OCI-LY7 (cell line): ENCODE results near the gene PRAMEF15. TPM values are rescaled to one million over a fixed set of nuclear protein-coding genes. Genes with fewer than 3 reads are reported as not detected.
"Not testable (repeated sequence)": the region's sequence is repeated elsewhere in the genome, so short reads cannot be mapped to it uniquely, and the experiment has no call there.

ENCODE experiments used
- BruUV-seq: library from RNA; stranded (reverse); fragments of 400-500 nt; replicated peaks from 2 replicates; lab custom pipeline; 2021; lab: Mats Ljungman, UMichigan
- CTCF ChIA-PET: fragments of 300-600 bp; sonication (Branson Sonifier 250); formaldehyde crosslinking; loops from one replicate; lab custom pipeline; 2022; ENCODE audit warnings: antibody characterized with exemption; ENCODE audit not compliant: unreplicated experiment; lab: Charles Lee
- POLR2A ChIA-PET: fragments of 300-600 bp; sonication (Branson Sonifier 250); formaldehyde crosslinking; loops from one replicate; lab custom pipeline; 2022; ENCODE audit warnings: antibody characterized with exemption; lab: Charles Lee
- DNase-seq: peaks from one replicate; pipeline ENCODE4 v3.0.0-alpha.2; 2015; ENCODE audit warnings: low spot score
- H2AFZ ChIP-seq: fragments of 200-600 bp; sonication (generic), shearing (Covaris generic); 2 replicates; pipeline ENCODE4 v1.6.1; 2014; ENCODE audit warnings: mild to moderate bottlenecking, antibody characterized with exemption, low read length, moderate library complexity
- H3K27ac ChIP-seq: fragments of 200-600 bp; sonication (generic); 2 replicates; pipeline ENCODE4 v1.5.1; 2014; ENCODE audit warnings: mixed run types, low read depth, mild to moderate bottlenecking, moderate library complexity, low read length, inconsistent platforms; ENCODE audit not compliant: poor library complexity, severe bottlenecking
- H3K36me3 ChIP-seq: fragments of 200-600 bp; sonication (generic); 2 replicates; pipeline ENCODE4 v1.6.1; 2014; ENCODE audit warnings: mild to moderate bottlenecking, antibody characterized with exemption, low read length, moderate library complexity, mixed read lengths; ENCODE audit not compliant: insufficient read depth
- H3K4me1 ChIP-seq: fragments of 200-600 bp; sonication (generic); 2 replicates; pipeline ENCODE4 v1.5.1; 2014; ENCODE audit warnings: mild to moderate bottlenecking, low read length; ENCODE audit not compliant: insufficient read depth, poor library complexity, severe bottlenecking
- H3K4me2 ChIP-seq: fragments of 200-600 bp; sonication (generic); 2 replicates; pipeline ENCODE4 v1.6.1; 2014; ENCODE audit warnings: mild to moderate bottlenecking, low read length
- H3K4me3 ChIP-seq: fragments of 200-600 bp; sonication (generic); 2 replicates; pipeline ENCODE4 v1.5.1; 2014; ENCODE audit warnings: mild to moderate bottlenecking, low read depth, low read length; ENCODE audit not compliant: poor library complexity, severe bottlenecking
- H3K79me2 ChIP-seq: fragments of 200-600 bp; sonication (generic); 2 replicates; pipeline ENCODE4 v1.6.1; 2016; ENCODE audit warnings: low read depth, mild to moderate bottlenecking, low read length, moderate library complexity, mixed read lengths; ENCODE audit not compliant: insufficient read depth
- H3K9me2 ChIP-seq: fragments of 200-600 bp; sonication (generic); 2 replicates; pipeline ENCODE4 v1.6.1; 2016; ENCODE audit warnings: mild to moderate bottlenecking, low read length, mixed read lengths; ENCODE audit not compliant: insufficient read depth
- H3K9me3 ChIP-seq: fragments of 200-600 bp; sonication (generic); 2 replicates; pipeline ENCODE4 v1.6.1; 2014; ENCODE audit warnings: mild to moderate bottlenecking, mixed run types, low read length, mixed read lengths
- H4K20me1 ChIP-seq: fragments of 200-600 bp; sonication (generic); 2 replicates; pipeline ENCODE4 v1.6.1; 2014; ENCODE audit warnings: mild to moderate bottlenecking, antibody characterized with exemption, low read length, moderate library complexity, mixed read lengths; ENCODE audit not compliant: insufficient read depth
- intact Hi-C: fragments of 100-400 bp; cut with micrococcal nuclease; formaldehyde crosslinking; loops from one replicate; pipeline ENCODE4 v1.10.0; 2022; ENCODE audit not compliant: unreplicated experiment
- total RNA-seq, 2 experiments: library from RNA; depleted of rRNA in 1 of 2; stranded (reverse); fragments of >200 nt in 1 of 2; shearing (Covaris generic) in 1 of 2; gene quantifications; 2 replicates each; pipeline ENCODE4 v1.2.3, GENCODE V29; 2014 to 2022

PRAMEF15 gene
- total RNA-seq, 2 experiments from 2014 or later, result not detected

GRCh38 chr1:13297216-13297931, 18.0 kb upstream of the PRAMEF15 start:
- intact Hi-C loops, H3K4me1 ChIP-seq, BruUV-seq, H3K79me2 ChIP-seq, H3K4me3 ChIP-seq, H3K27ac ChIP-seq, H3K9me3 ChIP-seq, H3K36me3 ChIP-seq, H3K4me2 ChIP-seq, DNase-seq, CTCF ChIA-PET, POLR2A ChIA-PET, H2AFZ ChIP-seq, H3K9me2 ChIP-seq, H4K20me1 ChIP-seq: not testable (repeated sequence)

DNA sequence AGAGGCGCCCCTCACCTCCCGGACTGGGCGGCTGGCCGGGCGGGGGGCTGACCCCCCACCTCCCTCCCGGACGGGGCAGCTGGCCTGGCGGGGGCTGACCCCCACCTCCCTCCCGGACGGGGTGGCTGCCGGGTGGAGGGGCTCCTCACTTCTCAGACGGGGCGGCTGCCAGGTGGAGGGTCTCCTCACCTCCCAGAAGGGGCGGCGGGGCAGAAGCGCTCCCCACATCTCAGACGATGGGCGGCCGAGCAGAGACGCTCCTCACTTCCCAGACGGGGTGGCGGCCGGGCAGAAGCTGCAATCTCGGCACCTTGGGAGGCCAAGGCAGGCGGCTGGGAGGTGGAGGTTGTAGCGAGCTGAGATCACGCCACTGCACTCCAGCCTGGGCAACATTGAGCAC, 16.7 kb upstream of the PRAMEF15 start:
- H3K4me1 ChIP-seq, H3K9me3 ChIP-seq, POLR2A ChIA-PET, H3K36me3 ChIP-seq, H3K27ac ChIP-seq, H2AFZ ChIP-seq, DNase-seq, H3K4me2 ChIP-seq, BruUV-seq, H4K20me1 ChIP-seq, intact Hi-C loops, H3K9me2 ChIP-seq, H3K4me3 ChIP-seq, CTCF ChIA-PET, H3K79me2 ChIP-seq: not testable (repeated sequence)

GRCh38 chr1:13302197-13302596, 13.2 kb upstream of the PRAMEF15 start:
- H3K4me1 ChIP-seq, POLR2A ChIA-PET, H4K20me1 ChIP-seq, intact Hi-C loops, BruUV-seq, H3K4me3 ChIP-seq, H3K79me2 ChIP-seq, DNase-seq, H2AFZ ChIP-seq, H3K36me3 ChIP-seq, CTCF ChIA-PET, H3K27ac ChIP-seq, H3K9me3 ChIP-seq, H3K9me2 ChIP-seq, H3K4me2 ChIP-seq: not testable (repeated sequence)

- H3K9me3 ChIP-seq, intact Hi-C loops, H2AFZ ChIP-seq, H3K27ac ChIP-seq, BruUV-seq, H3K36me3 ChIP-seq, H3K79me2 ChIP-seq, DNase-seq, H3K4me1 ChIP-seq, POLR2A ChIA-PET, H3K4me3 ChIP-seq, H3K9me2 ChIP-seq, CTCF ChIA-PET, H3K4me2 ChIP-seq, H4K20me1 ChIP-seq: not testable (repeated sequence)
These were observed 12.1 kb upstream of the PRAMEF15 start, which contains the start of gene PRAMEF33 for GRCh38 chr1:13303239-13303638. Gene PRAMEF33 (plus strand): TSS chr1:13303539. CDS start chr1:13305955, 2,416 bp downstream.

- H4K20me1 ChIP-seq, H3K9me3 ChIP-seq, BruUV-seq, H2AFZ ChIP-seq, H3K27ac ChIP-seq, intact Hi-C loops, DNase-seq, POLR2A ChIA-PET, H3K4me2 ChIP-seq, H3K36me3 ChIP-seq, H3K4me3 ChIP-seq, H3K4me1 ChIP-seq, H3K9me2 ChIP-seq, H3K79me2 ChIP-seq, CTCF ChIA-PET: not testable (repeated sequence)
These were observed 27.1 kb downstream of the PRAMEF15 start for GRCh38 chr1:13342496-13342895.

DNA sequence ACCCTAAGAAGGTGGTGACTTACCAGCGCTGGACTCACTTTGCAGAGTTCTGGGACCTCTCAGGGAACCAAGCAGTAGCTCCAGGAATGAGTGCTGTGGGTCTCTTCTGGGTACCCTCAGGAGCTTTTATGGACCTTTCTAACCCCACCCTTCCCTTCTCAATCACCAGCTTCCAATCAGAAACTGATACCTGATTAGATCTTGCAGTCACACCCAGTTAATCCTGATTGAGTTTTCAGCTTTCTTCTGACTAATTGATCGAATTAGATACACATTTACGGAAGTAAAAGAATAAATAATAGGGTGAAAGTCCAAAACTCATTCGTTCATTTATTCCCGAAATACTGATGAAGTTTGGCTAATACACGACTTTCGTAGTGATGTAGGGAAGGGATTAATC, 31.7 kb downstream of the PRAMEF15 start, which contains the start of gene PRAMEF14:
Gene PRAMEF14 (minus strand): TSS at position 101 of the 400 bp plus-strand sequence. CDS start 1,820 bp downstream, outside the sequence.
- H3K4me3 ChIP-seq, H3K4me2 ChIP-seq, H3K4me1 ChIP-seq, BruUV-seq, H3K27ac ChIP-seq, H3K36me3 ChIP-seq, H4K20me1 ChIP-seq, intact Hi-C loops, H2AFZ ChIP-seq, CTCF ChIA-PET, POLR2A ChIA-PET, DNase-seq, H3K9me3 ChIP-seq, H3K9me2 ChIP-seq, H3K79me2 ChIP-seq: not testable (repeated sequence)
